ENCODE data around the gene ZNF383.
"Not testable (repeated sequence)": the region's sequence is repeated elsewhere in the genome, so short reads cannot be mapped to it uniquely, and the experiment has no call there.

The ZNF383 gene

GRCh38 chr19:37217775-37218591, at the start of gene ZNF383:
ZNF383 (plus strand) TSS chr19:37218214; CDS start chr19:37230454, 12,240 bp downstream.
- peak; percentile 78 for DNase-seq

DNA sequence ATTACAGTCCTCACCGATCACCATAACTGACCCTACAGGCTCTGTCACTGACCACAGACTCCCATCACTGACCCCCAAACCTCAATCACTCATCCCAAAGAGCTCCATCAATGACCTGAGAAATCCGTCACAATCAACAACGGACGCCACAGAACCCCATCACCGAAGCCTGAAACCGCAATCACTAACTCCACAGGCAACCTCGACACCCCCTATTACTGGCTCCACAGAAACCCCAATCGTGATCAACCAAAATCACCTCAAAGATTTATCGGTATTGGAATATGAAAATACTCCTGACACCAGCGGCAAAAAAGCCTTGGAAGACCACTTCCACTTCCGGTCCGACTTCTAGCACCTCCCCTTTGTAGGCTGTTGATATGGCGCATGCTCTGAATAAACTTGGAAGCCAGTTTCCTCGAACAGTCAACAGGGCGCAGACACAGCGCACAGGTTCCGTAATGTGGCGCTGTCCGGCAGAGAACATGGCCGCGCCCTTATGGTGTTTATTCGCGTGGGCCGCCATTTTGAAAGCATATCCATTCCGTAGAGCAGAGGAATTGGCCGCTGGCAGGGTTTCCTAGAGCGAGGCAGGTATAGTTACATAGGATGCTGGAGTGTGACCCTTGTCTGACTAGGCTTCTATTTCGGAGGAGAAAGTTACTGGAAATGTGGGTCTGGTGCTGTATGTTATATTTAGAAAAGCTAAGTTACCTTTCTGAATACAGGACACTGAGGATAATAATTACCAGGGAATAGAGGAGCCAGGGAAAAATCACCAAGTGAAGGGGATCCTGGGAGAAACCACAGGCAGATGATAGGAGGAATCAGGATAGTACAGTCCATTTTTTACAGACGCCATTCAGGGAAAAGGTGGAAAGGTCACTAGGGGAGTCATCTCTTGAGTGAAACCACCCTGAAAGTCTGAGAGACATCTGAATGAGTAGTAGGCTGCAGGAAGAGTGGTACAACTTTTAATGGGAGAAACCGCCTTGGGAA, 45.3 kb upstream of the ZNF383 start, which contains the start of gene ZNF585A:
Gene ZNF585A, minus strand, starts transcription at position 328 of the 999 bp plus-strand sequence. CDS start 2,785 bp downstream, outside the sequence.
- DNase-seq: peak; percentile 79

DNA sequence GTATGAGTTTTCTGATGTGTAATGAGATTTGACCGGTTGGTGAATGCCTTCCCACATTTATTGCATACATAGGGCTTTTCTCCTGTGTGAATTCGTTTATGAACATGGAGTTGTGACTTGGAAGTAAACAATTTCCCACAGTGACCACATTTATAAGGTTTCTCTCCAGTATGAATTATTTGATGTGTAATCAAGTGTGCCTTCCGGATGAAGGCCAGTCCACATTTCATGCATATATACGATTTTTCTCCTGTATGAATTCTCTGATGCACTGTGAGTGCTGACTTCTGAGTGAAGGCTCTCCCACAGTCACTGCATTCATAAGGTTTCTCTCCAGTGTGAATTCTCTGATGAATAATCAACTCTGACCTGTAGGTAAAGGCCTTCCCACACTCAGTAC, 31.9 kb upstream of the ZNF383 start:
- not testable (repeated sequence) for DNase-seq

DNA sequence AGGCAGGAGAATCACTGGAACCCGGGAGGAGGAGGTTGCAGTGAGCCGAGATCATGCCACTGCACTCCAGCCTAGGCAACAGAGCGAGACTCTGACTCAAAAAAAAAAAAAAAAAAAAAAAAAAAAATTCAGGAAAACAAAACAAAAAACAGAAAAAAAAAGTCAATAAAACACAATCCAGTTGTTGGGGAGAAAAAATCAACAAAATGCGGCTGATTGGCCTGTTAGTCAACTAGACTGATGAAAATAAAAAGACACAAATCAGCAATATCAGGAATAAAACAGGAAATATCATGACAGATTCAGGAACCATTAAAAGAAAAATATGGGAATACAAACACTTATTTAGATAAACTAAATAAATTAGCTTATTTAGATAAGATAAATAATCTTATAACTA, 22.8 kb upstream of the ZNF383 start:
- DNase-seq: not testable (repeated sequence)

DNA sequence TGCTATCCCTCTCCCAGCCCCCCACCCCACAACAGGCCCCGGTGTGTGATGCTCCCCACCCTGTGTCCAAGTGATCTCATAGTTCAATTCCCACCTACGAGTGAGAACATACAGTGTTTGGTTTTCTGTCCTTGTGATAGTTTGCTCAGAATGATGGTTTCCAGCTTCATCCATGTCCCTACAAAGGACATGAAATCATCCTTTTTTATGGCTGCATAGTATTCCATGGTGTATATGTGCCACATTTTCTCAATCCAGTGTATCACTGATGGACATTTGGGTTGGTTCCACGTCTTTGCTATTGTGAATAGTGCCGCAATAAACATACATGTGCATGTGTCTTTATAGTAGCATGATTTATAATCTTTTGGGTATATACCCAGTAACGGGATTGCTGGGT, 20.9 kb upstream of the ZNF383 start:
- DNase-seq: not testable (repeated sequence)

DNA sequence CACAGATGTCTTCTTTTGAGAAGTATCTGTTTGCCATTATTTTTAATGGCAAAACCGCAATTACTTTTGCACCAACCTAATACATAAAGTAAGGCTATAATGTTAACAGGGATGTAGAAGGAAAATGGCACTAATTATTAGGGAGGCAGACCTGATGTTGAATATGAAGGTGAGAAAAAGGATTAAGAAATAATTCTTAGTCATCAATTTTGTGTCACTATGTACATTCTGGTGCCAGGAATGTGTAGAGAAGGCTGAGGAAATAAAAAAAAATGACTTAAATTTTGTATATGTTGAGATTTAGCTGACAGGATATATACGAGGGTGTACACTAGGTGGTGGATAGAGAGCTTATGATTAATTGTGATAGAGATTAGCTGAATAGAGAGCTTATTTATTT, 20.2 kb upstream of the ZNF383 start:
- DNase-seq: no peak

DNA sequence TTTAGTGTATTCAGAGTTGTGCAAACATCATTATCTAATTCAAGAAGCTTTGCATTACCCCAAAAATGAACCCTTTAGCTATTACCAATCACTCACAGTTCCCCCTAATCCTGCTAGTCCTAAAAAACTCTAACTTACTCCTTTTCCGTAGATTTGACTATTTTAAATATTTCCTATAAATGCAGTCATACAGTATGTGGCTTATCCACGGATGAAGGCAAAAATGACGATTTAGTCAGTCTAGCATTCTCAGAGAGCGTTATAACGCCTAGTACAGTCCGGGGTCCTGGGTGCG, 587 bp upstream of the ZNF383 start:
- DNase-seq: no peak

DNA sequence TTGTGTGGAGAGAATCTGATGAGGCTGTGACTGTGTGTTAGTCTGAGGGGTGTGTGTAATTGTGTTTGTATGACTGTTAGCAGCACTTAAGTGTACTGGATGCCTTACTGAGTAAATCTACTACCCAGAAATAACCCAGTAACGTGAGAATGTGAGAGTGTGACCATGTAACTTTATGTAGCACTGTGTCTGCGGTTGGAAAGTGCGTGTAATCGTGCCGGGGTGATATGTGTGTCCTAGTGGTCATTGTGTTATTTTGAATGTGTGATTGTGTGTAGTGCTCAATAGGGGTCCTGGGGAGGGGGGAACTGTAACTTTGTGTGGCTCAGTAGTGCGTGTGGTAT, 550 bp downstream of the ZNF383 start:
- no peak for DNase-seq

- DNase-seq: no peak
Observed at GRCh38 chr19:37220383-37220782, 2.4 kb downstream of the ZNF383 start.

DNA sequence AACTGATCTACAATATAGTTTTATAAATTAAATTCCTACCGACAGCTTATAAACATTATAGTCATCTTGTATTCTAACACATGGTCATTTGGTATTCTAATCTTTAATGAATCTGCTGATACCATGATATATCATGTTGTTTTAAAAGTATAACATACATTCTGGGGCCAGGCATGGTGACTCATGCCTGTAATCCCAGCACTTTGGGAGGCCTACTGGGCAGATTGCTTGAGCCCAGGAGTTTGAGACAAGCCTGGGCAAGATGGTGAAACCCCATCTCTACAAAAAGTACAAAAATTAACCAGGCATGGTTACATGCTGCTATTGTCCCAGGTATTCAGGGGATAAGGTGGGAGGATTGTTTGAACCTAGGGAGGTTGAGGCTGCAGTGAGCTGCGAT, 3.1 kb downstream of the ZNF383 start:
- no peak for DNase-seq

- DNase-seq: no peak
Observed at GRCh38 chr19:37226248-37226647, 8.2 kb downstream of the ZNF383 start.

- DNase-seq: no peak
Observed at GRCh38 chr19:37227996-37228395, 10.0 kb downstream of the ZNF383 start.

- no peak for DNase-seq
Observed at GRCh38 chr19:37243206-37243632, 25.2 kb downstream of the ZNF383 start.

GRCh38 chr19:37251308-37252229, 33.6 kb downstream of the ZNF383 start:
- no peak for DNase-seq

DNA sequence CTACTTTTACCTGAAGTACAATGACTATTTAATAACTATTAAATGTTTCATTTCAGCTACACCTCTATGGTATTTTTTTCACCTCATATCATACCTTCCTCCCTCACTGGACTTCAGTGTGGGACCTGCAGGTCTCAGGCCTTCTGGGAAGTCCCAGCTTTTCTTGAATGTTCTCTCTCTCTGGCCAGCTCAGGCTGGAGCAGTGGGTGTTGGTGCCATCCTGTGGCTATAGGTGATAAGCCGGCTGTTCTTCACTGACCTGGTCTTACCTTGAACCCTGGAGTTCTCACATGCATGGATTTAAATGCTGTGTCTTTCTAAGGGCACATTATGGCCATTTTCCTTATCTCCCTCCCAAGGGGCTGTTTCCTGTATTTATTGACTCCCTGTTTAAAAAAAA, 45.0 kb downstream of the ZNF383 start:
- DNase-seq: not testable (repeated sequence)

GRCh38 chr19:37267005-37267404, 49.0 kb downstream of the ZNF383 start:
- not testable (repeated sequence) for DNase-seq

DNA sequence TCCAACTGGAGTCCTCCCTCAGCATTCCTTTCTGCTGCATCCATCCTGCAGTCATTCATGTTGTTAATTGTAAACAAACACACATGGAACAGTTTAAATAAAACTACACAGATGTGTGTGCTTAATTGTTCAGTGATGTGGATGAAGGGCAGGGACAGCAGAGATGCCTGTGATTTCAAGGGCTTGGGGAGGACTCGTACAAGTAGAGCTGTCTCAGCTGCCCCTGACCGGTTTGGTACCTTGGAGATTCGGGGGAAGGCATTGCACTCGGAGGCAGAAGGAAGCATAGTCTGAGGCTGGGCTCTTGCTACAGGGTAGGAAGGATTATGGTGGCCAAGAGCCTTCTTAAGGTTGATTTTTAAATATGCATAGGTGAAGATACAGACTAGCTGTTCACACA, 49.7 kb downstream of the ZNF383 start:
- DNase-seq: not testable (repeated sequence)

GRCh38 chr19:37280656-37281055, 62.6 kb downstream of the ZNF383 start:
- DNase-seq: not testable (repeated sequence)

DNA sequence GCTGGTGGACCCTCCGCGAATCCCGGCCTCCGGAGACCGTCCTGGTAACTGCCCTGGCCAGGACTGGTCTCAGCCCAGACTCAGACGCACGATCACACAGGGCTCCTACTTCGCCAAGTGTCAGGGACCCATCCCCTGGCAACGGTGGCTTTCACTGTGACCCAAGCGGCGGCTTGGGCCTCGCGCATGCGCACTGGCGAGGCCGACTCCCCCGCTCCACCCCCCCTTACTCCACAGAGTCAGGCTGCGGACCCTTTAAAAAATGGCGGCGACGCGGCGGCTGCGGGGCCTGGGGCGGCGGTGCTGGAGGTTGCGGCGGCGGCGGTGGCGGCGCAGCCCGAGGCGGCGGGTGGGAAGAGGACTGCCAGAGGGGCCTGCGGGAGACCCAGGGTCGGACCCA, 66.0 kb downstream of the ZNF383 start:
- DNase-seq: not testable (repeated sequence)

DNA sequence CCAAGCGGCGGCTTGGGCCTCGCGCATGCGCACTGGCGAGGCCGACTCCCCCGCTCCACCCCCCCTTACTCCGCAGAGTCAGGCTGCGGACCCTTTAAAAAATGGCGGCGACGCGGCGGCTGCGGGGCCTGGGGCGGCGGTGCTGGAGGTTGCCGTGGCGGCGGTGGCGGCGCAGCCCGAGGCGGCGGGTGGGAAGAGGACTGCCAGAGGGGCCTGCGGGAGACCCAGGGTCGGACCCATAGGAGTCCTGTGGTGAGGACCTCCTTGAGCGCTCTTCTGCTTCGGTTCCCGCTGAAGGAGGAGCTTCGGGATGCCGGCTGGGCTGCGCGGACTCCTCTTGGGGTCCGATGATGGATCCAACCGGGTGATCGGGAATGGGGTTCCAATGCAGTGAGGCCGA, 71.2 kb downstream of the ZNF383 start:
- not testable (repeated sequence) for DNase-seq

GRCh38 chr19:37292998-37293939, 75.3 kb downstream of the ZNF383 start:
- DNase-seq: peak; percentile 33

All from stimulated activated CD4-positive, alpha-beta T cell treated with anti-CD3 and anti-CD28 coated beads, Interleukin-12 subunit alpha, Interleukin-12 subunit beta, amount 100 ng/mL, for 4 hours (primary cell).